Subcutaneous adipose tissue (tissue), 4 donors: ENCODE measurements around the gene ATAT1. TPM values are rescaled to one million over a fixed set of nuclear protein-coding genes. Genes with fewer than 3 reads are reported as not detected.

Experiments
- CTCF ChIP-seq: fragments of 450-650 bp; IDR thresholded peaks from one replicate; pipeline ENCODE4 v1.5.1; 2016; ENCODE audit warnings: low read depth, mild to moderate bottlenecking, control low read depth, antibody characterized with exemption, moderate library complexity
- total RNA-seq, 4 donors: library from RNA; depleted of rRNA; stranded (reverse); fragments of >200 nt; gene quantifications; one replicate each; pipeline ENCODE4 v1.1.0, GENCODE V29; 2016

The ATAT1 gene
- total RNA-seq, 4 donors from 2014 or later: 2.0 to 5.9 (median 5.3) TPM

GRCh38 chr6:30678964-30679726, 52.5 kb downstream of the ATAT1 start:
- TF ChIP-seq CTCF: no peak

- no peak for TF ChIP-seq CTCF
Observed at GRCh38 chr6:30679765-30680535, 53.3 kb downstream of the ATAT1 start.

GRCh38 chr6:30681766-30682142, 55.1 kb downstream of the ATAT1 start:
- no peak for TF ChIP-seq CTCF

GRCh38 chr6:30682143-30683117, 55.8 kb downstream of the ATAT1 start:
- TF ChIP-seq CTCF: no peak

- no peak for TF ChIP-seq CTCF
Observed at GRCh38 chr6:30683183-30683979, 56.7 kb downstream of the ATAT1 start.

GRCh38 chr6:30683980-30684338, 57.3 kb downstream of the ATAT1 start:
- no peak for TF ChIP-seq CTCF
